PFSK-1 (cell line): Measurements from ENCODE around the gene DPYD.

Experiments
- FOXP2 ChIP-seq: optimal IDR thresholded peaks from 2 replicates; pipeline ENCODE3; 2011; ENCODE audit warnings: borderline replicate concordance, control low read depth, inconsistent platforms; ENCODE audit not compliant: insufficient read depth; ENCODE audit errors: extremely low read length, extremely low read depth
- POLR2AphosphoS5 ChIP-seq: IDR thresholded peaks from 2 replicates; pipeline ENCODE4 v1.6.1; 2012; ENCODE audit warnings: low read depth, mild to moderate bottlenecking, control low read depth, low read length, moderate library complexity
- SIN3A ChIP-seq: IDR thresholded peaks from 2 replicates; pipeline ENCODE4 v1.6.1; 2012; ENCODE audit warnings: mild to moderate bottlenecking, low read length, moderate library complexity, borderline replicate concordance; ENCODE audit not compliant: insufficient read depth
- TAF1 ChIP-seq: IDR thresholded peaks from 2 replicates; pipeline ENCODE4 v1.6.1; 2012; ENCODE audit warnings: low read length, control low read depth, borderline replicate concordance; ENCODE audit not compliant: insufficient read depth
- TF ChIP-seq, protein P1 (sequence below), 2 experiments: IDR thresholded peaks; 2 replicates each; pipeline versions ENCODE4 v1.6.1 to v1.8.0; 2011 to 2012; ENCODE audit warnings: low read depth in 2 of 2, low read length in 2 of 2, control low read depth in 1 of 2, inconsistent platforms in 1 of 2, mild to moderate bottlenecking in 1 of 2, moderate library complexity in 1 of 2; ENCODE audit not compliant: insufficient read depth in 1 of 2

The DPYD gene

GRCh38 chr1:97119260-97120158 is 801.3 kb downstream of the DPYD start:
- no peak for TF ChIP-seq TAF1
- TF ChIP-seq, protein P1, sequence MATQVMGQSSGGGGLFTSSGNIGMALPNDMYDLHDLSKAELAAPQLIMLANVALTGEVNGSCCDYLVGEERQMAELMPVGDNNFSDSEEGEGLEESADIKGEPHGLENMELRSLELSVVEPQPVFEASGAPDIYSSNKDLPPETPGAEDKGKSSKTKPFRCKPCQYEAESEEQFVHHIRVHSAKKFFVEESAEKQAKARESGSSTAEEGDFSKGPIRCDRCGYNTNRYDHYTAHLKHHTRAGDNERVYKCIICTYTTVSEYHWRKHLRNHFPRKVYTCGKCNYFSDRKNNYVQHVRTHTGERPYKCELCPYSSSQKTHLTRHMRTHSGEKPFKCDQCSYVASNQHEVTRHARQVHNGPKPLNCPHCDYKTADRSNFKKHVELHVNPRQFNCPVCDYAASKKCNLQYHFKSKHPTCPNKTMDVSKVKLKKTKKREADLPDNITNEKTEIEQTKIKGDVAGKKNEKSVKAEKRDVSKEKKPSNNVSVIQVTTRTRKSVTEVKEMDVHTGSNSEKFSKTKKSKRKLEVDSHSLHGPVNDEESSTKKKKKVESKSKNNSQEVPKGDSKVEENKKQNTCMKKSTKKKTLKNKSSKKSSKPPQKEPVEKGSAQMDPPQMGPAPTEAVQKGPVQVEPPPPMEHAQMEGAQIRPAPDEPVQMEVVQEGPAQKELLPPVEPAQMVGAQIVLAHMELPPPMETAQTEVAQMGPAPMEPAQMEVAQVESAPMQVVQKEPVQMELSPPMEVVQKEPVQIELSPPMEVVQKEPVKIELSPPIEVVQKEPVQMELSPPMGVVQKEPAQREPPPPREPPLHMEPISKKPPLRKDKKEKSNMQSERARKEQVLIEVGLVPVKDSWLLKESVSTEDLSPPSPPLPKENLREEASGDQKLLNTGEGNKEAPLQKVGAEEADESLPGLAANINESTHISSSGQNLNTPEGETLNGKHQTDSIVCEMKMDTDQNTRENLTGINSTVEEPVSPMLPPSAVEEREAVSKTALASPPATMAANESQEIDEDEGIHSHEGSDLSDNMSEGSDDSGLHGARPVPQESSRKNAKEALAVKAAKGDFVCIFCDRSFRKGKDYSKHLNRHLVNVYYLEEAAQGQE (IDR thresholded peaks at IDR 0.05; ENCODE audit: insufficient read depth in 1 of 2, low read depth in 2 of 2, low read length in 2 of 2), result no peak
- TF ChIP-seq POLR2AphosphoS5, result no peak
- TF ChIP-seq SIN3A, result no peak
- TF ChIP-seq FOXP2, result no peak

- TF ChIP-seq POLR2AphosphoS5, result no peak
These were observed 806.0 kb downstream of the DPYD start for GRCh38 chr1:97114842-97115241.

GRCh38 chr1:97112442-97112841 is 808.4 kb downstream of the DPYD start:
- no peak for TF ChIP-seq SIN3A
- no peak for TF ChIP-seq TAF1
- no peak for TF ChIP-seq FOXP2
- TF ChIP-seq POLR2AphosphoS5, result no peak
- TF ChIP-seq, protein P1 (IDR thresholded peaks at IDR 0.05; ENCODE audit: insufficient read depth in 1 of 2, low read depth in 2 of 2, low read length in 2 of 2), result no peak

DNA sequence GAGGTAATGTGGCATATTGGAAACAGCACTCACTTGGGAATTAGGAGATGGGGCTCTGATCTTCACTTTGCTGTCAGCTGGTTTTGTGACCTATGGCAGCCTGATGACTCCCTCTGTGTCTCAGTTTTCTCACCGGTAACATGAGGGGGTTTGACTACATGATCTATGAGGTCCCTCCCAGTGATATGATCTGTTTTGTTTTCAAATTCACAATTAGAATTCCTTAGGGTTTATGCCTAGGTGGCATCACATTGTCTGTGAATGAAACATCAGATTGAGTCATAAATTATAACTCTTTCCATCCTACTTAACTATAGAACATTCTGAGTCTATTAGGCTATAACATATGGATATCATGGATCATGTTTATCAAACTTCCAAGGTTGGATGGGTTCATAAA is 812.7 kb downstream of the DPYD start:
- TF ChIP-seq TAF1 (no peak), POLR2AphosphoS5 (no peak), SIN3A (no peak), FOXP2 (no peak)
- TF ChIP-seq, protein P1 (IDR thresholded peaks at IDR 0.05; ENCODE audit: insufficient read depth in 1 of 2, low read depth in 2 of 2, low read length in 2 of 2), result no peak

- TF ChIP-seq POLR2AphosphoS5 (no peak), FOXP2 (no peak), SIN3A (no peak), TAF1 (no peak)
- TF ChIP-seq, protein P1 (IDR thresholded peaks at IDR 0.05; ENCODE audit: insufficient read depth in 1 of 2, low read depth in 2 of 2, low read length in 2 of 2), result no peak
These were observed 815.3 kb downstream of the DPYD start for GRCh38 chr1:97105531-97105930.
